GM20431 (cell line): Measurements from ENCODE around the gene SLIT3.

Source experiments
- in situ Hi-C: fragments of 300-500 bp; cut with MseI, MboI; formaldehyde crosslinking; loops from one replicate; pipeline ENCODE4 v1.15.0; 2020; ENCODE audit warnings: low sequenced_read_pairs; ENCODE audit not compliant: unreplicated experiment

Gene SLIT3

DNA sequence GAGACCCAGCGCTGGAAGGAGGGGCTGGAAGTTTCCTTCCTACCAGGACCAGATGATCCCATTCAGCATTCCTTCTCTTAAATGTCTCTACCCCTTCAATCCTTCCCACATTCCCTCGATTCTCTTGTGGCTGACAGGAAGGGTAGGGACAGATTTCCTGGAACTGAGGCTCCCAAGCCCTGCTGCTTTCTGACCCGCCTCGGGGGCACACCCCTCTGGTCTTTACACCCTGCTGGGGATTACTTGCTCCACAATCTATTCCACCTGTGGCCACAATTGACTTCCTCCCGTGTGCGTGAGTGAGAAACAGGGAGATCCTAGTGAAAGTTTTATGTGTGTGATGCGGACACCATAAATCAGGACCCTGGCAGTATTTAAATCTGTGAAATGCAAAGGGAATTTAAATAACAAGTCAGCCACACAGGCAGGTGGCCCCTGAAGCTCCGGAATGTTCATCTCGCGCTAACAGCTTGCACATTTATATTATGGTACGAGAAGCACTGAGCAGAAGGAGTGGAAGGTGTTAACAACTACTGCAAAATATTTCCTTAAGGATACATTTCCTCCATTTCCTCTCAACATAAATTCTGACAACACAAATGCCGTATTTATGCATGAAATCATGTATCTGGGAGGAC is 237.5 kb downstream of the SLIT3 start:
- in situ Hi-C loops = no loop called here

DNA sequence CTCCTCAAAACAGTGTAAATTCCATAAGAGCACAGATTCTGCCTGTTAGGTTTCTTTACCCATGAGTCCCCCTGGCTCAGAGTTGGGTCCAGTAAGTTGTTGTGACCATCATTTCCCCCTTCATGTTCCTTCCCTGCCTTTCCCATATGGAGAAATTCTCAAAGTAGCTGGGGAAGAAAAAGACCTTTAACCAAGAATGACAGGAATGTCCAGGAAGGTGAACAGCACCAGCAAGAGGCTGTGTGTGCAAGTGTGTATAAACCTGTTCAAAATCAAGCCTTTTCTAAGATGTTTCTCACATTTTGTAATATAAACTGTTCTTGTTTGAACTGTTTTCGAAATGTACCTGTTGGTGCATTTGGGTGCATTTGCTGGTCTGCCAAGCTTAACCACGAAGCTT is 238.2 kb downstream of the SLIT3 start:
- in situ Hi-C loops = no loop called here

DNA sequence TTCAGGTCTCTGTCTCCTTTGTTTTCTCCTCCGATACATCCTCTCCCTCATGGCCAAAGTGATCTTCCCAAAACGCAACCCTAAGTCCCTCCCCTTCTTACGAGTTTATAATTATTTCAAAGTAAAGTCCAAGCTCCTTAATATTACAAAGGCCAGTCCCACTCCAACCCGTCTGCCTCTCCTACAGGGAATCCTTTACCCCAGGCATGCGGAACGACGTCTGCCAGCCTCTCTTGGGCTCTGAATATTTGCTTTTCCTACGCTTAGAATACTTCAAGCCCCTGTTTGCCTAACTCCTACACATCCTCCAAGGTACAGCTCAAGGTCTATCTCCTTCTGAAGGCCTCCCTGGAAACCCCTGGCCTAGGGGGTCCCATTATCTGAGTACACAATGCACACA is 246.4 kb downstream of the SLIT3 start:
- in situ Hi-C loops = no loop called here

DNA sequence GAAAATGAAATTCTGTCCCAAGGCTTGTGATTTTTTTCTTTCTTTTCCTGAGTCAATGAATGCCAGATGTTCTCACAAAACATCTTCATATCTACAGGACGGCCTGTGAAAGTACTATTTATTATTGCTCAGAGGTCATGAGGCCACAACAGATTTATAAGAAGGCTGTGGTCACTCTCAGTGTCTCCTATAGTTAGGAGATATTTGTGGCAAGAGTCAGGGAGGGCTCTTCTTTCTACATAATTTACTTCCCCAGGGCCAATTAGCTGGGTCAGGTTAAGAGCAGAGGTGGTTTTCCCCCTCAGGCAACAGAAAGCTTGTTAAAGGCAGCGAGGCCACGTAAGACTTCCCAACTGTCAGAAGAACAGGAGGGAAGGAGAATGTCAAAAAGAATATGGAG is 248.7 kb downstream of the SLIT3 start:
- in situ Hi-C loops = no loop called here

DNA sequence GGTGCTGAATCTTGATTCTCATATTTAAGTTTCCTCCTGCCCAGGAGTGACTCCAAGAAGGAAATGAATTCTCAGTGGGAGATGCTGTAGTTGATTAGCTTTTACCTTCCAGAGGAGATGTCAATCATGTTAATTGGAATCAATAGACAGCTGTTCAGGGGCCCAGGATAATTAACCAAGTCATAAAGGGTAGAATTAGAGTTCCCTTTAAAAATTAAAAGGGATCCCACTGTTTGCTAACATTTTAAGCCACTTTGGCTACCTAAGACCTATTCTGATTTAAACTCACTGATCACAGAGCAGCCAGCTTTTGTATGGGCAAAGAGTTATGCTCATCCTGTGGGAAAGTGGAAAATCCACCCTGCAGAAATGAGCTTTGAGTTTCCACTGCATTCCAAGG is 249.6 kb downstream of the SLIT3 start:
- in situ Hi-C loops = no loop called here

DNA sequence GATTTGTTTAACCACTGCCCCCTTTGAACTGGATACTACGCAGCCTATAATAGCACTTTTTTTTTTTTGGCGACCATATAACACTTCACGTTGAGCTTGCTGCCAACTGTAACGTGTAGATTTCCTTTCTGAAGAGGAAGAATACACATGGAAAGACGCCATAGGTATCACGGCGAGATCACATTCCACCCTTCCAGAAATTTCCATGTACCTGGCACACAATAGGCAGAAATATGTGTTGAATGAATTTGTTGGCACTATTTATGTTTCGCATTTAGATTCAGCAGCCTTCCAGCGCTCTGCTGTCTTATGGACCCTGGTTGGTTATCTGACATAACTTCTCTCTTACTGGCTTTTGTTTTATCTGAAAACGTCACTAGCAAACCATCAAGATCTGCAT is 250.3 kb downstream of the SLIT3 start:
- in situ Hi-C loops = no loop called here

DNA sequence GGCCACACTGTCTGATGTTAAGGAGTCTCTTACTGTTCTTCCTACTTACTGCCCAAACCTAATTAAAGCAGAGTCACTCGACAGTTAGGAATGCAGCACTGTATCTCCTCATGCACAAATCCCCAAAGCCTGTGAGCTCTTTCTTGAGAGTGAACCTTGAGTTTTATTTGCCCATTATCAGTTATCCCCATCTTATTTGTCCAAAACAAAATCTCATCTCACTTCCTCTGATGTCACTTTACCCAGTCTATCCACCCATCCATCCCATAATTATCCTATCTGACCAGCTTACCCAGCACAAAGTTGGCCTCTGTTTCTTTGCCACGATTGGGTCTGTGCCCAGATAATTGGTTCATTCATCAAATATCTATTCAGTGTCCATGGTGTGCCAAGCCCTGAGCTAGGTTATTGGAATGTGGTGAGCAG is 250.8 kb downstream of the SLIT3 start:
- in situ Hi-C loops = no loop called here

DNA sequence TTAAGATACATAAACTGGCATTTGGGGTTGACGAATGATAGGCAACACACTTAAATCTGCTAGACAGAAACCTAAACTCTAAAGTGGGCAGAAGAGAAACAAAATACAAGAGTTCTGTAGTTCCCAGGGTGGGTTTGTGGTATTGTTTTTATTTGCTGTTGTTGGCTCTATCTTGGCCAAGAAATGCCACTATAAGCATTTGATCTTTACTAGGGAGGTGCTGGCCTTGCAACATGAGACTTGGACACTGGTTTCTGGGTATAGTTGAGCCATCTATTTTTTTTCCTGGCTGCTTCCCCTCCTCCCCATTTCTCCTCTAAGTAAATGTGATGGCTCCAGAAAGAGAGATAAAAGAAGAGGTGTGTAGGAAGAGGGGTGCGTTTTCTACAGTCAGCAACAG is 251.2 kb downstream of the SLIT3 start:
- in situ Hi-C loops = no loop called here

DNA sequence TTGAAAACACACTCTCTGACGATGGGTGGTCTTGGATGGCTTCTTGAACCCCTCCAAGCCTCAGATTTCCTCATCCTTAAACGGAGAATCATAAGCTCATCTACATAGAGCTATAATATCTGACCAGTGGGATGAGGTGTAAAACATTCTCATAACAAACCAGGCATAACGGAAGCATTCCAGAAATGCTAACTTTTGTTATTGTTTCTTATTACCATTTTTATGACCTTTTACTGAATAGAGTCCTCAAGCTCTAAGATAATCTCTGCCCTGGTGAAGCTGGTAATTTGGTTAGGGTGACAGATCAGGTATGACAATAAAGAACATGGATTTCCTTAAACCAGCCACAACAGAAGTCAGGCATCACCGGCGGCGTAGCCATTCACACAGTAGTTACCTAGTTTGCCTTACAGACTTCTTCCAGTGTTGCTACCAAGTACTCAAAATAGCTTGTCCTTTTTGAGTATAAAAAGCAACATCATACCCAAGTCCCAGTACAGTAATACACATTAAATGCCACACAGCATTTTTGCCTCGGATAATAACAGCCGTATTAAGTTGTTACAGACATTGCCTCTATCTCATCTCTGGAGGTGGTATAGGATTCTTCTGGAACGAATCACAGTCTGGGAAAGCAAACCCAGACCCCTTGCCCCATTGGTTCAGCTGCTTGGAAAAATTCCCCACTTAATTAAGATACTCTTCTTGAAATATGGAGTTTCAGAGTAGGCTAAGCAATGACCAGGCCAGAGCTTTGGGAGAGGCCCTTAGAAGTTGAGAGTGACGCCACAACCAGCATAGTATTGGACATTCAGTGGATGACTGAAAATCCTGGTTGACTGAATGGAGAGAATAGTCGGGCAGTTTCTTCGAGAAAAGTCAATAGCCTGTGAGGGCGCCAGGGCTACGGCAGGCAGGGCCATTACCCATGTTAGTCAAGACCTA is 252.5 kb downstream of the SLIT3 start:
- in situ Hi-C loops = no loop called here

DNA sequence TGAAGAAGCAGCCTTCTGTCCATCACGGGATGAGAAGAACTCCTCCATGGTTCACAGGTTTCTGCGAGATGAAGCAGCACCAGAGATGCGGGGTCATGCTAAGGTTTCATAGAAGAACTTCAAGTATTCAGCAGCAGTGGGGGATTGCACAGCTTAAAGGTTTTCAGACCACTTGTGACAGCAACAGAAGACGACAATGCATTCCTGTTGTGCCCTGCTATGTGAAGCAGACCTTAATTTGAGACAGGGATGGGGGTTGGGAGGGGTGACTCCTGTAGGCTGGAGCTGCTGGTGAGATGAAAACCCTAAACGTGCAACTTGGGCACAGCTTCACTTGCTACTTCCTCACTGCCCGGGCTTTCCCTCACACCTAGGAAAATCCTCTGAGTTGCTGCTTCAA is 256.0 kb downstream of the SLIT3 start:
- in situ Hi-C loops = no loop called here

DNA sequence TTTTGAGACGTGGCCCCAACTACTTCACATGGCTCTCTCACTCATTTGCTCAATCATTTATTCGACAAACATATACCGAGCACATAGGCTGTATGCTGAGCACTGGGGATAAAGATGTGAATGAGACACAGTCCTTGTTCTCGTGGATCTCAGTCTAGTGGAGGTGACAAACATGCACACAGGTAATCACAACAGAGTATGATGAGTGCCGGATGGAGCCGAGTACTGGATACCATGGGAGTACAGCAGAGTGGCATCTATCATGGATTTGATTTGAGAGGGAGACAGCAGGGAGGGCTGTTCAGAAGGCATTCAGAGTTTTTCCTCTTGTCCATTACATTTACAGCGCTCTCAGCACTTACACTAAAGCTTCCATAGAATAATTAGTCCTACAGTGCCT is 259.8 kb downstream of the SLIT3 start:
- in situ Hi-C loops = no loop called here

DNA sequence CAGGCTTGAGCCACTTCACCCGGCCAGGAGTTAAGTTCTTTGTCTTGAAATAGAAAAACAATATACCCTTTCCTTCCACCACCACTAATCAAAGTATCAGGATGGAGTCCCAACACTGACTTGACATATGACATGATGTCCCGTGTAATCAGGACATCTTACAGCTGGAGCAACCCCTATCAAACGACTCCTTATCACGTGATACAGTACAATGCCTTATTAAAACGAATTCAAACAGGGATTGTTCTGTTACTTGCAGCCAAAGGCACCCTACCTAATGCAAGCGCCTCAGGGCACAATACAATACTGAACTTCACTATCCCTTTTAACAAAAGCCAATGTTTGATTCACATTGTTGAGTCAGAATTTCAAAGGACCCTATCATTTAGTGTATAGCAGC is 261.3 kb downstream of the SLIT3 start:
- in situ Hi-C loops = no loop called here

DNA sequence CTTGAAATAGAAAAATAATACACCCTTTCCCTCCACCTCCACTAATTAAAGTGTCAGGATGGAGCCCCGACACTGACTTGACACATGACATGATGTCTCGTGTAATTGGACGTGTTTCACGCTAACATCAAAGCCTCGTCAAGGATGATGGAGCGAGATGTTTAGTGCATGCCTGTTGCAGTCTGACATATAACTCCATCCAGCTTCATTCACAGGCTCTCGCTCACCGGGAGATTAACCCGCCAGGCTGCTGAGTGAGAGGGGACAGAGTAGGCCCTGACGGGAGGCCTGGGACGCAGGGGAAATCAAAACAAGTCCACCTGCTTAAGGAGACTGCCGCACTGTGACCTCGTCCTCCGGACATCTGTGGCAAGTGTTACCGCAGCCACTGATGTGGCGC is 263.5 kb downstream of the SLIT3 start:
- in situ Hi-C loops = no loop called here

DNA sequence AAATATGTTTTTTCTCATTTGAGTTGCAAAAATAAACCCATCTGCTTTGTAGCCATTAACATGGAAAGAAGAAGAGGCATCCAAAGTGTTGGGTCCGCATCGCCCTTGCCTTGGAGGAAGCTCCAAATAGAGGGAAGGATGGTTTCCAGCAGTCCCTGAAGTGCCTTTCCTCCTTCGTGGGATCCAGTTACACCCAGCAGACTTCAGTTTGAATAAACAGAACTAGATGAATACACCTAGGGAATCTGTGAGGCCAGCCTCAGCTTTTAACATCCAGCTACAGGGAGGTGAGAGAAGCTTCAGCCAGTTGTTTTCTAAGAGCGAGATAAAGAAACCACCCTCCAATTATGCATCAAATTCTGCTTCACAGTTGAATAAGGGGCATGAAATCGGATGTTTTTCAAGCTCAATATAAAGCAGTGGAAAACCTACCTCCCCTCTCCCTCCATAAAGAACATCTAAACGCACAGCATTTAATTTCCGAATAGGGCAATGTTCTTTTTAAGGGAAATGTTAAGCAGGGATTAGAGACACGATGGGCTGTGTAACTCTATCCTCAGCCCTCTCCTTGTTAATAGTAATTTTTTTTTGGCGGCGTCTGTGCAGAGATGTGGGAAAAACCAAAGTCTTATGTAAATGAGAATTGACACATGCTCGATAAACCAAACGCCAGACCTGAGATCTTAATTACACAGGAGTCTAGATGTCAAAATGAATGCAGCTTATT is 264.7 kb downstream of the SLIT3 start:
- in situ Hi-C loops = no loop called here

DNA sequence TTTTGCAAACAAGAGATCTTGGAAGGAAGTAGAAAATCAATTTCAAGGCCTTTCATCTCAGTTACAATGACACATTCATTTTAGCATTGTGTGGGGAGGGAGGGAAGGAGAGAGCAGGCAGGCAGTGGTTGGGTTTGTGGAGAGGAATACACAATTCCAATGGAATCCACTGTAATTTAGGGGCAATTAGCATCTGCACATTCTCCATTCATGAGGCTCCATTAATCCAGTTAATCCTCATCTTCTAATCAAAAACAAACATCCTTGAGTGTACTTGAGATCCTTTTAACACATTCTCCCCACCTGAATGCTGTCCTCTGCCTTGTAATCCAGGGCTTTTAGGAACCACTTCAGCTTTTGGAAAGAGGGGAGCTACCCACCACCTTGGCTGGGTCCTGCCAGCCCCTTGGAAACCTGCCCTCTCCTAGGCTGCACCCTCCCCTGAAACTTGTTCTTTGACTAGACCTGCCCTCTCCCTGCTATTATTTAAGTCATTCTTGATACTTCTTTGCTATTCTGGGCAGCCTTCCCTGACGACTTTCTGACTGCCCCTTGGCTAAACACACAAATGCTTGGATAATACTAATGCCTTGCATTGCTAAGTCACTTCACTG is 271.2 kb downstream of the SLIT3 start:
- in situ Hi-C loops = no loop called here

DNA sequence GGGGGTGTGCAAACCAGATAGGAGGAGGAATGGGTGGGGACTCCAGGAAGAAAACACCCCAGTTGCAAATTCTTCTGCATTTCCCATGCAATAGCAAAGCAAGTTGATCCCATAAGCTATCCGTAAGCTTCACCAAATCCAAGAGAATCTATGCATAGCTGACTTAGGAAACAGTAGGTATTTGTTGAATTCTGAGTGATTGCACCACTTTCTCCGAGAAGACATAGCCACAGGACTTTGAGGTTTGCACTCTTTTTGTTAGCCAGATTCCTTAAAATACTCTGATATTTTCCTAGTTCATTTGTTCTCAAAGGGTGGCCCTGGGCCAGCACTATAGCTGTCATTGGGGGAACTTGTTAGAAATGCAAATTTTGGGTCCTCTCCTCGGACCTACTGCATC is 271.9 kb downstream of the SLIT3 start:
- in situ Hi-C loops = no loop called here

DNA sequence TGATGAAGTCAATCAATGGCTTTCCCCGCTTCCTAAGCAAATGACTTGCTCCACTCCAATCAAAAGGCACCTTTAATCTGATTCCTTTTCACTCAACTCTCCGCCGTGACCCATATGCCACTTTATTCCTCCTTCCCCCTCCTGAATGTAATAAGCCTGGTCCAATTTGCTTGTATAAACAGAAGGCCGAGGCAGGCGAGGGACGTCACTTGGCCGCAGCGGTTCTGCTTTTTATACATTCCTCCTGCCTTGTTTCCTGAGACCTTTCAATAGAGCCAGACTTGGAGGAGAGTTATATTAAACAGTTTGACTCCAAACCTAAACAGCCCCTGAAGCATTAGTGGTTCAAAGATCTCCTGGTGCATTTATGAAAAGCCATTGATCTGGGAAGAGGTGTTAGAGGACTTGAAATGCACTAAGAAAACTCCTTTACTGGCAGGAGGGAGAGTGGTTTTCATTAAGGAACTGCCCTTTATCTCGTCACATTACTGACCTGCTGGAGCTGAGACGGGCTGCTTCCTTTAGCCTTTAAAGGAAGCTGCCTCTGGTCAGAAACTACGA is 273.4 kb downstream of the SLIT3 start:
- in situ Hi-C loops = no loop called here

DNA sequence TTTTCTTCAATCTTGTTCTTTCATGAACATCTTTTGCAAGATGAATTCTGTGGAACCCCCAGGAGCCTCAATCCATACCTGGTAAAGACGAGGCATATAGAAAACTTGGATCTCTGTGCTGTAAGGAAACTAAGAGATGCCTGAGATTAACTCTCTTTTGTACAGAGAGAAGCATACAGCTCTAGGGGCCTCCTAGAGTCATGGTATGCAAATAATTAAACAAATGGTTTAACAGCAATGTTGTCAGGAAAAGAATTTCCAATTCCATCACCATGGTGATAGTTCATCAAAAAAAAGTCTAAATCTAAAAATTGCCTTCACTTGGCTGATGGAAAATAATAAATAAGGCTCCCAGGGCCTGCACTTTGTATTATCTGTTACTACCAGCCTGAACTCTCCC is 275.4 kb downstream of the SLIT3 start:
- in situ Hi-C loops = no loop called here

DNA sequence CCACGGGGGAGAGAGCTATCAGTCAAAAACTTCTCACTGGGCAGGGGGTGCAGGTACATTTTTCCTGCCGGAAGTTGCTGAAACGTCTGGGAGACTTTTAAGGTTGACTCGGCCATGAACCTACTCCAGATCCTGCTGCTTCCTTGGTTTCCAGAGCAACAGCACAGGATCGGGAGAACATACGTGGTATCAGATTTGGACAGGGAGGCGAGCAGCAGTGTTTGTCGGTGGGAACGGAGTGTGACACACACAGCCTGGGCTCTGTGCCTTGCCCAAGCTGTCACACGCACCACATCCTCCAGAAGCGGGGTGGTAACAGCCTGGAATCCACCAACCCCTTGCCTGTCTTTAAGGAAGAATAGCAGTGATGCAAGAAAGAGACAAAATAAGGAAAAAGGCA is 276.5 kb downstream of the SLIT3 start:
- in situ Hi-C loops = no loop called here

DNA sequence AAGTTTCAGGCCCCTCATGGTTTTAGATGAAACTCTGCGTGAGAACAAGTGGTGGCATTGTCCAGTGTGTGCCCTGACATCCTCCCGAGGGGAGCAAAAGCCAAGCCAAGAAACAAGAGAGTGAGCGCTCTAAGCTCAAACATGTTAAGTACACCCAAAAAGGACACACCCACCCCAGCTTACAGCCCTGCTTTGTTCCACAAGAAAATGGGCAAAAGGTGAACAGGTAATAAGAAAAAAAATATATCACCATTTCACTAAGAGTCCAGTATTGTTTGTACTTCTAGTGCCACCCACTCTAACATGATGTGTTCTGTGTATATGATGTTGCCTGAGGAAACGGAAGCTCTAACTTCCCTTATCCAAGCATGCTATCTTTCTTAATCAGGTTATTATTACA is 278.2 kb downstream of the SLIT3 start:
- in situ Hi-C loops = no loop called here
